H1 (cell line): Measurements from ENCODE around the gene GALNT2. TPM values are rescaled to one million over a fixed set of nuclear protein-coding genes. Genes with fewer than 3 reads are reported as not detected.

Source experiments
- CTCF ChIA-PET: fragments of 300-600 bp; sonication (Branson Sonifier 250); formaldehyde crosslinking; loops from one replicate; lab custom pipeline; 2021; ENCODE audit not compliant: partially characterized antibody; lab: Charles Lee
- POLR2A ChIA-PET: fragments of 300-600 bp; sonication (Branson Sonifier 250); formaldehyde crosslinking; loops from one replicate; lab custom pipeline; 2021; ENCODE audit warnings: inconsistent platforms; ENCODE audit not compliant: partially characterized antibody; lab: Charles Lee
- DNase-seq, 2 experiments: peaks; one replicate each; pipeline versions ENCODE4 v3.0.0 to v3.0.0-alpha.2; 2010 to 2022; ENCODE audit warnings: low spot score in 2 of 2, low read depth in 1 of 2, mixed read lengths in 1 of 2
- FAIRE-seq: peaks from 2 replicates; lab custom pipeline; 2011; peaks lifted over from hg19 to GRCh38; lab: Jason Lieb, UNC
- H2AFZ ChIP-seq: 2 replicates; pipeline ENCODE4 v1.8.1; 2012; ENCODE audit warnings: low read length, inconsistent platforms
- H2AK5ac ChIP-seq: 2 replicates; pipeline ENCODE4 v1.6.1; 2013; ENCODE audit warnings: low read depth, low read length
- H2BK120ac ChIP-seq: replicated peaks from 2 replicates; pipeline ENCODE3; 2013; ENCODE audit warnings: low read depth, low read length, inconsistent platforms
- H2BK12ac ChIP-seq: 2 replicates; pipeline ENCODE4 v1.6.1; 2013; ENCODE audit warnings: low read depth, low read length
- H2BK15ac ChIP-seq: 2 replicates; pipeline ENCODE4 v1.6.1; 2013; ENCODE audit warnings: low read length
- H2BK20ac ChIP-seq: 2 replicates; pipeline ENCODE4 v1.6.1; 2013; ENCODE audit warnings: low read length
- H2BK5ac ChIP-seq: 2 replicates; pipeline ENCODE4 v1.6.1; 2013; ENCODE audit warnings: low read depth, low read length
- H3K14ac ChIP-seq: 2 replicates; pipeline ENCODE4 v1.6.1; 2013; ENCODE audit warnings: inconsistent platforms; ENCODE audit not compliant: insufficient read length
- H3K18ac ChIP-seq: 2 replicates; pipeline ENCODE4 v1.6.1; 2013; ENCODE audit warnings: low read length; ENCODE audit errors: extremely low read depth
- H3K23ac ChIP-seq: 2 replicates; pipeline ENCODE4 v1.6.1; 2013; ENCODE audit warnings: inconsistent platforms; ENCODE audit not compliant: insufficient read length
- H3K23me2 ChIP-seq: 2 replicates; pipeline ENCODE4 v1.6.1; 2013; ENCODE audit warnings: low read depth, low read length
- H3K27ac ChIP-seq: 2 replicates; pipeline ENCODE4 v1.6.1; 2011; ENCODE audit warnings: low read depth, low read length, inconsistent platforms
- H3K27me3 ChIP-seq, 4 experiments: replicated peaks in 1 of 4; 1 replicate in 1 of 4; 2 replicates in 3 of 4; pipeline versions ENCODE4 v1.6.1 to v1.8.1; 2011 to 2013; ENCODE audit warnings: low read length in 3 of 4, mild to moderate bottlenecking in 3 of 4, inconsistent platforms in 2 of 4, mixed read lengths in 2 of 4, moderate library complexity in 1 of 4; ENCODE audit not compliant: control insufficient read depth in 3 of 4, insufficient read depth in 3 of 4; ENCODE audit errors: extremely low read depth in 1 of 4
- H3K36me3 ChIP-seq, 4 experiments: 2 replicates each; pipeline versions ENCODE4 v1.6.1 to v1.8.1; 2011 to 2013; ENCODE audit warnings: mild to moderate bottlenecking in 4 of 4, low read length in 3 of 4, moderate library complexity in 2 of 4, control low read depth in 1 of 4, inconsistent platforms in 1 of 4; ENCODE audit not compliant: insufficient read depth in 4 of 4, control insufficient read depth in 2 of 4
- H3K4ac ChIP-seq: replicated peaks from 2 replicates; pipeline ENCODE3; 2013; ENCODE audit warnings: low read length, low read depth, mixed read lengths, inconsistent platforms; ENCODE audit not compliant: insufficient read length
- H3K4me1 ChIP-seq, 4 experiments: replicated peaks in 1 of 4; 1 replicate in 1 of 4; 2 replicates in 3 of 4; pipeline versions ENCODE4 v1.6.1 to v1.8.1; 2011 to 2013; ENCODE audit warnings: low read length in 3 of 4, inconsistent platforms in 2 of 4, mixed read lengths in 1 of 4; ENCODE audit not compliant: insufficient read depth in 4 of 4, control insufficient read depth in 3 of 4
- H3K4me2 ChIP-seq, 2 experiments: 2 replicates each; pipeline versions ENCODE4 v1.6.1 to v1.8.1; 2011 to 2013; ENCODE audit warnings: low read depth in 2 of 2, low read length in 2 of 2, control low read depth in 1 of 2, inconsistent platforms in 1 of 2, mild to moderate bottlenecking in 1 of 2; ENCODE audit not compliant: insufficient read depth in 1 of 2
- H3K4me3 ChIP-seq, 4 experiments: fragments of 200-600, 300-600 bp in 1 of 4; sonication (generic), shearing (Covaris generic), sonication (Bioruptor Twin) in 1 of 4; 2 replicates each; pipeline versions ENCODE4 v1.5.1 to v1.8.1; 2011 to 2016; ENCODE audit warnings: low read length in 4 of 4, low read depth in 3 of 4, control low read depth in 2 of 4, inconsistent platforms in 2 of 4, mild to moderate bottlenecking in 2 of 4, mixed read lengths in 1 of 4, moderate library complexity in 1 of 4; ENCODE audit not compliant: insufficient read depth in 2 of 4; ENCODE audit errors: extremely low read depth in 1 of 4
- H3K56ac ChIP-seq: replicated peaks from 2 replicates; pipeline ENCODE3; 2013; ENCODE audit warnings: low read depth, mild to moderate bottlenecking, mixed read lengths, low read length, inconsistent platforms; ENCODE audit not compliant: insufficient read length
- H3K79me1 ChIP-seq: 2 replicates; pipeline ENCODE4 v1.6.1; 2013; ENCODE audit warnings: low read depth, low read length, control low read depth
- H3K79me2 ChIP-seq, 2 experiments: 2 replicates each; pipeline versions ENCODE4 v1.6.1 to v1.8.1; 2012 to 2013; ENCODE audit warnings: low read length in 2 of 2, mild to moderate bottlenecking in 2 of 2, inconsistent platforms in 1 of 2; ENCODE audit not compliant: insufficient read depth in 2 of 2, control insufficient read depth in 1 of 2
- H3K9ac ChIP-seq, 4 experiments: replicated peaks in 1 of 4; 1 replicate in 1 of 4; 2 replicates in 3 of 4; pipeline versions ENCODE4 v1.6.1 to v1.8.1; 2011 to 2013; ENCODE audit warnings: low read depth in 3 of 4, low read length in 3 of 4, control low read depth in 2 of 4, mild to moderate bottlenecking in 2 of 4, moderate library complexity in 2 of 4, inconsistent platforms in 1 of 4; ENCODE audit errors: extremely low read depth in 1 of 4
- H3K9me3 ChIP-seq, 2 experiments: 2 replicates each; pipeline versions ENCODE4 v1.6.1 to v1.8.1; 2012 to 2013; ENCODE audit warnings: mild to moderate bottlenecking in 2 of 2, moderate library complexity in 2 of 2, control low read depth in 1 of 2, inconsistent platforms in 1 of 2, low read depth in 1 of 2, low read length in 1 of 2, mixed read lengths in 1 of 2; ENCODE audit not compliant: insufficient read depth in 2 of 2
- H4K20me1 ChIP-seq, 2 experiments: replicated peaks in 1 of 2; 2 replicates each; pipeline versions ENCODE3 to v1.8.1; 2011 to 2013; ENCODE audit warnings: inconsistent platforms in 2 of 2, low read length in 2 of 2, mild to moderate bottlenecking in 1 of 2; ENCODE audit not compliant: insufficient read depth in 2 of 2, control insufficient read depth in 1 of 2
- H4K5ac ChIP-seq: 2 replicates; pipeline ENCODE4 v1.6.1; 2013; ENCODE audit warnings: low read length, low read depth, mixed read lengths, inconsistent platforms; ENCODE audit not compliant: insufficient read length
- H4K8ac ChIP-seq: 2 replicates; pipeline ENCODE4 v1.8.0; 2013; ENCODE audit warnings: mild to moderate bottlenecking, moderate library complexity, low read length, inconsistent platforms; ENCODE audit not compliant: insufficient read depth; ENCODE audit errors: extremely low read depth
- H4K91ac ChIP-seq: replicated peaks from 2 replicates; pipeline ENCODE3; 2013; ENCODE audit warnings: low read length, mixed read lengths, inconsistent platforms; ENCODE audit not compliant: insufficient read length
- JUND ChIP-seq: IDR thresholded peaks from 2 replicates; pipeline ENCODE4 v1.6.1; 2011; ENCODE audit warnings: mild to moderate bottlenecking, improper control_type of control experiment, low read length
- KDM5A ChIP-seq: fragments of 200-600 bp; IDR thresholded peaks from 2 replicates; pipeline ENCODE4 v1.7.1; 2012; ENCODE audit warnings: mild to moderate bottlenecking, low read length, inconsistent platforms, mixed read lengths
- POLR2AphosphoS5 ChIP-seq: IDR thresholded peaks from 2 replicates; pipeline ENCODE4 v1.6.1; 2011; ENCODE audit warnings: low read depth, low read length
- WGBS, 2 experiments: shearing (Covaris generic) in 1 of 2; methylation state at CpG; one replicate each; pipeline versions ENCODE4 v1.1.6 to v1.1.7; 2013 to 2015; ENCODE audit warnings: low lambda C conversion rate in 2 of 2, mixed read lengths in 2 of 2, inconsistent platforms in 1 of 2, low coverage in 1 of 2, missing lambda C conversion rate in 1 of 2; ENCODE audit not compliant: insufficient replicate concordance in 2 of 2, insufficient coverage in 1 of 2, insufficient read length in 1 of 2; ENCODE audit errors: extremely low coverage in 1 of 2, missing lambda C conversion rate in 1 of 2; 5-methylcytosine and 5-hydroxymethylcytosine counted together
- polyA plus RNA-seq, 7 experiments: library from polyadenylated mRNA; depleted of rRNA in 3 of 7; stranded (reverse) in 5 of 7; unstranded in 2 of 7; fragments of >200 nt in 5 of 7; fragments of 200-250 nt in 2 of 7; gene quantifications; 1 replicate in 5 of 7; 2 replicates in 1 of 7; 4 replicates in 1 of 7; pipeline versions ENCODE4 v1.2.1 to v1.2.3, GENCODE V29; 2011 to 2013; ENCODE audit warnings: missing spikeins in 2 of 7, mixed read lengths in 2 of 7
- total RNA-seq: library from RNA; stranded (reverse); fragmentation: NEBNext Ultra II Directional; extraction: Animal tissue kit (Norgen Biotek cat#: 25700); gene quantifications from 2 replicates; pipeline ENCODE4 v1.2.1, GENCODE V29; 2021

The GALNT2 gene
- total and polyA plus RNA-seq, 2 of the 8 experiments (the other 6 are each of a cell fraction or from before 2014, with no cell fraction given) = 34.5 to 75.3 TPM

- 79% methylated on average over 7 of the region's 7 CpGs; no CpG with 5 or more reads in 1 of the 2 experiments for WGBS, 2 experiments
- Histone ChIP-seq H2BK20ac (no peak overlapping the region), H3K23ac (no peak overlapping the region), H3K4me2 (no peak overlapping the region), H2BK5ac (no peak overlapping the region), H3K18ac (no peak overlapping the region), H4K8ac (no peak overlapping the region), H3K36me3 (peaks cover 0 to 13% (median 0%) of the 10 kb centered on the region in 4 experiments; a peak in 1 of 8 replicates), H2BK15ac (peak overlapping the region; percentile 63; the same call in 1 of the 2 replicates), H3K14ac (no peak overlapping the region), H2AFZ (no peak overlapping the region), H3K9me3 (no peaks in the 10 kb centered on the region), H4K20me1 (peaks cover 0 to 3% of the 10 kb centered on the region in 2 experiments), H3K27ac (no peak overlapping the region), H4K5ac (no peak overlapping the region), H4K91ac (no peak overlapping the region), H3K4ac (no peak overlapping the region), H3K9ac (no peak overlapping the region), H3K79me2 (no peaks in the 10 kb centered on the region), H3K23me2 (no peaks in the 10 kb centered on the region), H2BK120ac (no peak overlapping the region), H3K56ac (no peak overlapping the region), H3K79me1 (no peaks in the 10 kb centered on the region; the same call in 1 of the 2 replicates), H3K27me3 (no peaks in the 10 kb centered on the region), H2BK12ac (no peak overlapping the region), H3K4me3 (no peak overlapping the region), H3K4me1 (peaks cover 7 to 18% (median 10%) of the 10 kb centered on the region in 4 experiments), H2AK5ac (no peak overlapping the region)
- ChIA-PET CTCF (interaction anchor here (1.0 to 1.6 kb wide), 2 partner anchors 29 to 288 kb away, joined by 3 read pairs; no protein-coding TSS in a partner anchor), POLR2A (no interaction called here)
- TF ChIP-seq POLR2AphosphoS5 = no peak
- TF ChIP-seq JUND = no peak
- no peak for TF ChIP-seq KDM5A
- DNase-seq = no peak
- FAIRE-seq = no peak
Observed at GRCh38 chr1:230273141-230273710, 206.2 kb downstream of the GALNT2 start.
